Limb (tissue), 2 donors: ENCODE results near the gene ANO1.

ENCODE experiments used
- DNase-seq, 2 donors: peaks; one replicate each; pipeline ENCODE4 v3.0.0-alpha.2; 2016; ENCODE audit errors: extremely low spot score in 2 of 2

ANO1 gene

GRCh38 chr11:70050243-70050642 lies 27.9 kb upstream of the ANO1 start:
- no peak for DNase-seq

GRCh38 chr11:70054004-70054403 lies 24.1 kb upstream of the ANO1 start:
- no peak for DNase-seq

- DNase-seq, result no peak
Measured at GRCh38 chr11:70055444-70055843, 22.7 kb upstream of the ANO1 start.

DNA sequence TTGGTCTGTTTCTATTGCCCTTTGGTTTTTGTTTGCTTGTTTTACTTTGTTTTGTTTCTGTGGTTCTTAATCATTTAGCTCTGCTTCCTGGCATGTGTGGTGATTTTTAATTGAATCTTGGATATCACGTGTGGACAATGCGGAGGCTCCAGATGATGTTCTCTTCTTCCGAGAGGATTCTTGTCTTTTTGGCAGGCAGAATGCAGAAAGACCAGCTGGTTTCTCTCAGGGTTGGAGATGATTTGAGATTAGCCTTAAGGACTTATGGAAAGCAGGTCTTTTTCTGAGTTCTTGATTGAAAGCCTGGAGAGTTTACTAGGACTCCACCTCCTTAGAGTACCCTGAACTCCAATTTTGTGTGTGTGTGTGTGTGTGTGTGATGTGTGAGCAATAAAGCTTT lies 21.0 kb upstream of the ANO1 start:
- DNase-seq, result no peak

DNA sequence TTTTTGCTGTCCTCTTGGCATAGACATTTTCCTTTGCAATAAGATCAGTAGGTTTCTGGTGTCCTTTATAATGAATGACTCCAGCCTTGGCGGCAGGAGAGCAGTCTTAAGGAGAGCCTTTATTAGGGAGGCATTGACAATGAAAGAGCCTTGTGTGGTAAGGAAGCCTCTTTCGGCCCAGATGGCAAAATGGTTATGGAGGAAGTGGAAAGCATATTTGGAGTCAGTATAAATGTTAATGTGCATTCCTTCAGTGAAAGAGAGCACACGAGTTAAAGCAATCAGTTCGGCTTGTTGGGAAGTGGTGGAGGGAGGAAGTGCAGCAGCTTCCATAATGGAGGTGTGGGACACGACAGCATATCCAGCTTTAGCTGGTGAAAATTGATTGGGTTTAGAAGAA lies 18.1 kb upstream of the ANO1 start:
- peak in 1 of 2 donors; percentile 40 for DNase-seq

DNA sequence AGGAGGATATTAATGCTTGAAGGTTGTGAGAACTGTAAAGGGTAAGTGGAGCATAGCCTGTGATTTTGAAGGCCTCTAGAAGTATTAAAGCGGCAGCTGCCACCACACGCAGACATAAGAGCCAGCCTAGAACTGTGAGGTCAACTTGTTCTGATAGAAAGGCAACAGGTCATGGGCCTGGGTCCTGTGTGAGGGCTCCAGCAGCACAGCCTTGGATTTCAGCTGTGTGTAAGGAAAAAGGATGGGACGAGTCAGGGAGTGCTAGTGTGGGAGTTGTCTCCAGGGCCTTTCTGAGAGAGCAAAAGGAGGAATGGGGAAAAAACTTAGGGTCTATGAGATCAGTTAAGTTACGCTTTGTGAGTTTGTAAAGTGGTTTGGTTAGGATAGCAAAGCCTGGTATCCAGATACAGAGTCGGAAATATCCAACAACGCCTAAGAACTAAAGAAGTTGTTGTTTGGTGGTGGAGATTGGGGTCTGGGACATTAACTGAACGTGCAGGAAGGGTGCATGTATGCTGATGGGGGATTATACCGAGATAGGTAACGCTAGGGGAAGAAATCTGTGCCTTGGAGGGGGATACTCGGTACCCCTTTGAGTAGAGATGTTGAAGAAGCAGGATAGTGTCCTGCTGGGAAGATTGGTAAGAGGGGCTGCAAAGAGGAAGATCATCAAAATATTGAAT lies 17.4 kb upstream of the ANO1 start:
- DNase-seq, result no peak

DNA sequence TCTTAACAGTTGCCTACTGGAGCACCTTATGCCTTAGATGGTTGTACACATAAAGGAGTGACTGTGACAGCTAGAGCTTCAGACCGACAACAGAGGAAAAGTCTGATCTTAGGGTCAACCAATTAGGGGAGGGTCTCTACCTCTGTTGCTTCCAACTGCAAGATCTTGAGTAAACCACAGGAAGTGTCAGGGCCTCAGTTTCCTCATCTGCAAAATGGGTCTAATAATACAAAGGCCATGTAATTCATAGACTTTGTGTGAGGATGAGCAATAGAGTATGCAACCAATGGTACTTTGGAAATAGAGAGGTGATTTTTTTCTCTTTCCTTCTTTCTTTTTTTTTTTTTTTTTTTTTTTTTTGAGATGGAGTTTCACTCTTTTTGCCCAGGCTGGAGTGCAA lies 16.4 kb upstream of the ANO1 start:
- no peak for DNase-seq

DNA sequence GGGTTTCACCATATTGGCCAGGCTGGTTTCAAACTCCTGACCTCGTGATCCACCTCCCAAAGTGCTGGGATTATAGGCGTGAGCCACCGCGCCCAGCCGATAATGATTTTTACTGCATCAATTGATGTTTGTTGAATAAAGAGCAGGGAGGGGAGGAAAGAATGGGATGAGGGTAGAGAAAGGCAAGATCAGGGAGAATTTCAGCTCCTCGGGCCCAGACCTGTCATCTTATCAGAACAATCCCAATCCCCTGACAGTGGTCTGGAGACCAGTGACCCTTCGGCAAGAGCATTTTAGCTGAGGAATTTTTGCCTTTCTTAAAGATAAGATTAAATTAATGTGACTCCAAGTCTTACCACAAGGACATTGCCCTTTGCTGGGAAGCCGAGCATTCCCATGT lies 15.0 kb upstream of the ANO1 start:
- no peak for DNase-seq

DNA sequence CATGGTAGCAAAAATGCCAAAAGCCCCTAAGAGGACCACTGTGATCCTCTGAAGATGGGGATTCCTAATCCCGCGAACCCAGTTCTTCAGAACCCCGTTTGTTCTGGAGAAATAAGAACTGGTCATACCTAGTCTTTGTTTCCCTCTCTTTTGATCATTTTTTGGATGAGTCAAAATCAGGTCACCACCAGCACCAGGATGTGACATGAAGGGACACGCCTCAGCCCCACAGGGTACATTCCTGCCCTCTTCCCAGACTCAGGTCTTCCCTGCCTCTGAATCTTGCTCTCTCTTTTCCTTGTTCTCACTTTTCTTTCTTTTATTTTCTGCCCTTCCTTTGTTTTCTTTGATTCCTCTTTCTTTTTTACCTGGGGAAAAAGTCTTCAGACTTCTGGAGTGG lies 14.6 kb upstream of the ANO1 start:
- DNase-seq, result no peak

DNA sequence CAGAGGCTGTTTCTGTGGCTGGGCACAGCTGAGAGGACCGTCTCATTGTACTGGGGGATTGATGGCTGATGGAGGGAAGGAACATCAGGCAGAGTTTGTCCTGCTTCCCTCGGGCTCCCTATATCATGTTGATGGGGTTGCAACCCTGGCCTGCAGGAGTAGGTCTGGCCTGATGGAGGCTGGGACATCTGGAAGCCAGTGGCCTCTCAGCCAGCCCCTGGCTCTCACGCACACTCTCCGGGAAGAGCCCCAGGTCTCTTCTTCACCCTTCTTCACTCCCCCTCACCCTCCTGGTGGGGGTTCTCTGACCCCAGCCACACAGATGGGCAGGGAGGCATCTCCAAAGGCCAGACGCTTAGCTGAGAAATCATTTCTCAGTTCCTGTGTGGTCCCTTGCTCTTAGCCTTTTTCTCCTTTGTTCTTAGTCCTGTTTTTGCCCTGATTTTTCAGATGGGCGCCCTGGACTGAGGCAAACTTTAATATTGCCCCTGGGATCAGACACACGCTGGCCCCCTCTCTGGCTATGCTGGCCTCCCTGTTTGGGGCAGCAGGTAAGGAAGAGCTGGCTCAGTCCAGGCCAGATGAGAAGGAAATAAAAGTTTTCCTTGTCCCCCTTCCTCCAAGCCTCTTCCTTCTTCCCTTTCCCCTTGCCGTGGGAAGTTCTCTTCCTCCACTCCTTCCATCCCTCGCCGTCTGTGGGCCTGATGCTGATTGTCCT lies 13.9 kb upstream of the ANO1 start:
- no peak for DNase-seq

GRCh38 chr11:70064726-70065317 lies 13.3 kb upstream of the ANO1 start:
- peak in 1 of 2 donors; percentile 17 for DNase-seq

DNA sequence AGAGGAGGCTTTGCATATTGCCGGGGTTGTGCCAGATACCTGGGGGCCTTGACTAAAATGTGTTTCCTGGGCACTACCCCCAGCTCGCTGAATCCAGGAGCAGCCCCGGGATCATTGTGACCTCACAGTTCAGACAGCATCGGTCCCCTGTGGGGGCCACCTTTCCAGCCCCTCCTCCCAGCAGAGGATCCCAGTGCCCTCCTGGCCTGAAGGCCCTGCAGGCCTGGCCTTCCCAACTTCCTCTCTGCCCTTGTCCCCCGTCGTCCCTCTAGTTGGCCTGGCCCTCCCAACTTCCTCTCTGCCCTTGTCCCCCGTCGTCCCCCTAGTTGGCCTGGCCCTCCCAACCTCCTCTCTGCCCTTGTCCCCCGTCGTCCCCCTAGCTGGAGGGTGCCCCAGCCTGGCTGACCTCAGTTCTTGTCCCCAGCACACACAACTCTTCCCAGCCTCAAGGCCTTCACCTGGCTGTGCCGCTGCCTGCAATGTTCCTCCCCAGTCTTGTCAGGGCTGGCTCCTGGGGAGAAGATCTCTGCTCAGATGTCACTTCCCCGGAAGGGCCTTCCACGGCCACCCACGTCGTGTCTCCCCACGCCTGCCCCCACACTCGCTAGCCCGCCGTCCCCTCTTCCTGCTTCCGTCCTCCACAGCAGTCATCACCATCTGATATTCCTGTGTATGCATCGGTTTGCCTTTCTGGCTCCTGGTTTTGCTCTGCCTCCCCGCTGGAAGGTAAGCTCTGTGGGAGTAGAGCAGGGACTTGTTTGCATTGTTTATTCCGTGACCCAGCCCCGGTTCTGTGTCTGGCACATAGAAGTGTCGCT lies 12.6 kb upstream of the ANO1 start:
- peak in 1 of 2 donors; percentile 27 for DNase-seq

GRCh38 chr11:70066136-70066520 lies 12.0 kb upstream of the ANO1 start:
- DNase-seq, result peak in 1 of 2 donors; percentile 14

- peak in 1 of 2 donors; percentile 21 for DNase-seq
Measured at GRCh38 chr11:70066628-70067027, 11.5 kb upstream of the ANO1 start.

DNA sequence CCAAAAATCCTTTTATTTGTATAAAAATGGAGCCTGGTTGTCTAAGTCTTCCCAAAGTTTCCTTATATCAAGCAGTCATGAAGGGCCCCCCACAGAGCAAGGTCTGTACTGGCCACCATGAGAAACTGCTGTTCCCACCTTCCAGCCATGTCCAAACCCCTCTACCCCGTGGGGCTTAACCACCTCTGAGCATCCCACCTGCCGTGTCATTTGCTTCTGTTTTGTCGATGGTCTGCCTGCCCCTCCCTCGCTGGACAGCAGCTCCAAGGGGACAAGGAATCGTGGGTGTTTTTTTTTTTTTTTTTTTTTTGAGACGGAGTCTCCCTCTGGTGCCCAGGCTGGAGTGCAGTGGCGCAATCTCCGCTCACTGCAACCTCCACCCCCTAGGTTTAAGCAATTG lies 11.1 kb upstream of the ANO1 start:
- DNase-seq, result no peak

GRCh38 chr11:70067591-70068341 lies 10.4 kb upstream of the ANO1 start:
- DNase-seq, result peak in 1 of 2 donors; percentile 26

DNA sequence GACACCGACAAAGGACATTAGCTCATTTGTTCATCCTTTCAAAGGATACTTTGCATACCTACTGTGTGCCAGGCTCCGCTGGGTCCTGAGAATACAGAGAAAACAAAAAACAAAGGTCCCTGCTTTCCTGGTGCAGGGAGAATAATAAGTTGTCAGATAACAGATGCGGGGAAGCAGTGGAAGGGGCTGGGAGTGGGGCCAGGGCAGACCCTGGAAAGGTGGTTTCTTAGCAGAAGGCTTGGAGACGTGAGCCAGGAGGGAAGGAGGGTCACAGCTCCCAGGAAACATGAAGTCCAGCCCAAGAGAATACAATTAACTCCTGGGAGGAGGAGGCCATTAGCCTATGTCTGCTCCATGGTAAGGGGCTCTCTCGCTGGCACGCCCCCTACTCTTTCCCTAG lies 9.8 kb upstream of the ANO1 start:
- no peak for DNase-seq

GRCh38 chr11:70068950-70069349 lies 9.2 kb upstream of the ANO1 start:
- peak in 1 of 2 donors; percentile 14 for DNase-seq

DNA sequence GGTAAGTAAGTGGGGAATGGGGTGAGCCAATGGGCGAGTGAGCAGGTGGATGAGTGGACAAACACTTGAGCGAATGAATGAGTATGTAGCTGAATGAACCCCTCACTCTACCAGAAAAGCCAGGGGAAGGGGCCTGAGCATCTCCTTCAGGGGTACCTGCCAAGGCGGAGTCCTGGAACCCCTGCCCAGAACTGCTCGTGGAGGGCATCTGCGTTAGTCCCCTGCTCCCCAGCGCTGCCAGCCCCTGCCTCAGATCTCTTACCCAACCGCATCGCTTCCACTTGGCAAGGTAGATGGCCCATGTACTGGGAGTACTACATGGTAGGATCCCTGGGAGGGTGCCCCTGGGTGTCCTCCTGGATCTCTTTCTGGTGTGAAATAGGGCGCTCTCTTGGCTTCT lies 7.4 kb upstream of the ANO1 start:
- no peak for DNase-seq

- DNase-seq, result peak in 1 of 2 donors; percentile 14
Measured at GRCh38 chr11:70071996-70072395, 6.1 kb upstream of the ANO1 start.

DNA sequence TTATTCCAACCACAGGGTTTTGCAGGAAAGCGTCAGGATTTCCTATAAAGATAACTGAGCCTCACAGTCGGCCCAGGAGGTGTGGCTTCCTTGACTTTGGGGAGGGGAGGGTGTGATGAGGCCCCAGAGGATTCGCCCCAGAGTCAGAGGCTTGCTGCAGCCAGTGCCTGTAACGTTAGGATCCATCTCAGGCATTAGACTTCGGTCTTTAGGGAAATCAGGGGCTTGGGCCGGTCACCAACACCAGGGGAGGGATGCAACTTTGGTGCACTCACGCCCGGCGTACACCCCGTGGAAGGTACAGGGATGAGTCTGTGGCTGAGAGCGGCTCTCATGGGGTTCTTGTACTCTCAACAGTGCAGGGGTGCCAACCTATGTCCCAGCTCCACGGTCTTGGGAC lies 5.7 kb upstream of the ANO1 start:
- peak in 1 of 2 donors; percentile 20 for DNase-seq
